A673 (cell line): Measurements from ENCODE around the gene NEDD9. TPM values are rescaled to one million over a fixed set of nuclear protein-coding genes. Genes with fewer than 3 reads are reported as not detected.

ENCODE experiments used
- BruUV-seq: library from RNA; stranded (reverse); fragments of 400-500 nt; replicated peaks from 2 replicates; lab custom pipeline; 2021; lab: Mats Ljungman, UMichigan
- CTCF ChIA-PET: fragments of 300-600 bp; sonication (Branson Sonifier 250); formaldehyde crosslinking; loops from one replicate; lab custom pipeline; 2022; ENCODE audit warnings: antibody characterized with exemption; lab: Charles Lee
- POLR2A ChIA-PET: fragments of 300-600 bp; sonication (Branson Sonifier 250); formaldehyde crosslinking; loops from one replicate; lab custom pipeline; 2022; ENCODE audit warnings: antibody characterized with exemption; ENCODE audit not compliant: low non-redundant PET; lab: Charles Lee
- DNase-seq: peaks from one replicate; pipeline ENCODE4 v3.0.0-alpha.2; 2015; ENCODE audit warnings: low spot score
- H3K27ac ChIP-seq: fragments of 200-600 bp; sonication (generic); 2 replicates; pipeline ENCODE4 v1.5.1; 2016; ENCODE audit warnings: mixed run types, low read depth, mild to moderate bottlenecking, mixed read lengths, antibody characterized with exemption, low read length; ENCODE audit not compliant: poor library complexity, severe bottlenecking
- H3K27me3 ChIP-seq: fragments of 200-600 bp; sonication (generic); replicated peaks from 2 replicates; pipeline ENCODE4 v1.6.1; 2017; ENCODE audit warnings: mixed run types, low read depth, mild to moderate bottlenecking, mixed read lengths, antibody characterized with exemption, low read length; ENCODE audit not compliant: insufficient read depth, poor library complexity
- H3K36me3 ChIP-seq: fragments of 200-600 bp; sonication (generic); 2 replicates; pipeline ENCODE4 v1.6.1; 2016; ENCODE audit warnings: mixed run types, mild to moderate bottlenecking, mixed read lengths, antibody characterized with exemption, low read length; ENCODE audit not compliant: insufficient read depth, poor library complexity, severe bottlenecking
- H3K4me1 ChIP-seq: fragments of 200-600 bp; sonication (generic); 2 replicates; pipeline ENCODE4 v1.6.1; 2017; ENCODE audit warnings: mixed run types, mild to moderate bottlenecking, mixed read lengths, antibody characterized with exemption, low read length; ENCODE audit not compliant: insufficient read depth, poor library complexity, severe bottlenecking
- H3K4me3 ChIP-seq: fragments of 200-600 bp; sonication (generic); 2 replicates; pipeline ENCODE4 v1.5.1; 2016; ENCODE audit warnings: low read depth, mixed run types, mild to moderate bottlenecking, mixed read lengths, low read length; ENCODE audit not compliant: poor library complexity, severe bottlenecking
- H3K9me3 ChIP-seq: fragments of 200-600 bp; sonication (generic); 2 replicates; pipeline ENCODE4 v1.6.1; 2016; ENCODE audit warnings: mixed run types, low read depth, mild to moderate bottlenecking, mixed read lengths, antibody characterized with exemption, low read length; ENCODE audit not compliant: poor library complexity, severe bottlenecking
- EZH2 ChIP-seq: fragments of 200-600 bp; sonication (generic); IDR thresholded peaks from 2 replicates; pipeline ENCODE4 v1.6.1; 2017; ENCODE audit warnings: borderline replicate concordance, low read depth, mild to moderate bottlenecking, mixed read lengths, antibody characterized with exemption, low read length; ENCODE audit not compliant: poor library complexity, severe bottlenecking
- intact Hi-C: fragments of 100-400 bp; cut with micrococcal nuclease; formaldehyde crosslinking; loops from one replicate; pipeline ENCODE4 v1.10.0; 2022; ENCODE audit not compliant: unreplicated experiment
- total RNA-seq: library from RNA; stranded (reverse); gene quantifications from 2 replicates; pipeline ENCODE4 v1.2.3, GENCODE V29; 2021
- TF ChIP-seq, protein P1 (sequence below): fragments of 300-800, 200-600 bp; sonication (generic); conservative IDR thresholded peaks from 2 replicates; pipeline ENCODE4 v1.5.1; 2017; ENCODE audit warnings: low read depth, mild to moderate bottlenecking, antibody characterized with exemption, low read length, moderate library complexity, mixed read lengths

The NEDD9 gene
- total RNA-seq, 1 experiment from 2014 or later = 6.6 TPM

DNA sequence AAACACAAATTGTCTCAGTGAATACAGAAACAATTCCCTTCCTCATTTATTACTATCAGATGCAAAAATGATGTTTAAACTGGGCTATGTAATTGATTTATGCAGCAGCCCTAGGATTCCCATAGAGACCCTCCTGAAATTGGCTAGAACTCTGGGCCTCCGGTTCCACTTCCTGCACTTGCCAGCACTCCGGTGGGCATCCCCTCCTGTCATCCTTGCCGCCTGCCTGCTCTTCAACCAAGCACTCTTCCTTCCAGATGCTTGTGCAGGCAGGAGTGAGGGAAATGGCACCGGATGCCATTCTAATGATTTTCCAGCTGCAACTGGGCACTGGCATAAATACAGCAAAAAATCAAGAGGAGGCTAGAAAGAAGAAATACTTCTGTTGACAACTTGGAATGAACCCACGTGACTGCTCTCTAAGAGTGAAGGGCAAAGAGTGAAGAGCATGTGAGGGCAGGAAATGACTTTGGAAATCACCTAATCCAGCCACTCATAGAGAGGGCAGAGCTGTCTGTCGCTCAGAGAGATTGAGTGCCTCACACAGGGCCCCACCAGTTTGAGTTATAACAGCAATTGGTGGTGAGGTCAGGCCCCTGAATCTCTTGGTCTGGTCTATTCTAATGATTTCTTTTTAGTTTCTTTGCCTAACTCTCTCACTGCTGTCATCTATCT is 3.7 kb upstream of the NEDD9 start:
- no peaks in the 10 kb centered on the region for H3K36me3 ChIP-seq
- H3K27ac ChIP-seq = no peak overlapping the region
- H3K9me3 ChIP-seq = no peaks in the 10 kb centered on the region
- peaks cover 14% of the 10 kb centered on the region for H3K4me1 ChIP-seq
- TF ChIP-seq, protein P1, sequence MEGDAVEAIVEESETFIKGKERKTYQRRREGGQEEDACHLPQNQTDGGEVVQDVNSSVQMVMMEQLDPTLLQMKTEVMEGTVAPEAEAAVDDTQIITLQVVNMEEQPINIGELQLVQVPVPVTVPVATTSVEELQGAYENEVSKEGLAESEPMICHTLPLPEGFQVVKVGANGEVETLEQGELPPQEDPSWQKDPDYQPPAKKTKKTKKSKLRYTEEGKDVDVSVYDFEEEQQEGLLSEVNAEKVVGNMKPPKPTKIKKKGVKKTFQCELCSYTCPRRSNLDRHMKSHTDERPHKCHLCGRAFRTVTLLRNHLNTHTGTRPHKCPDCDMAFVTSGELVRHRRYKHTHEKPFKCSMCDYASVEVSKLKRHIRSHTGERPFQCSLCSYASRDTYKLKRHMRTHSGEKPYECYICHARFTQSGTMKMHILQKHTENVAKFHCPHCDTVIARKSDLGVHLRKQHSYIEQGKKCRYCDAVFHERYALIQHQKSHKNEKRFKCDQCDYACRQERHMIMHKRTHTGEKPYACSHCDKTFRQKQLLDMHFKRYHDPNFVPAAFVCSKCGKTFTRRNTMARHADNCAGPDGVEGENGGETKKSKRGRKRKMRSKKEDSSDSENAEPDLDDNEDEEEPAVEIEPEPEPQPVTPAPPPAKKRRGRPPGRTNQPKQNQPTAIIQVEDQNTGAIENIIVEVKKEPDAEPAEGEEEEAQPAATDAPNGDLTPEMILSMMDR = no peak
- no TSS peak for BruUV-seq
- intact Hi-C loops = no loop called here
- no peak overlapping the region for H3K4me3 ChIP-seq
- ChIA-PET POLR2A (no interaction called here), CTCF (interaction anchor here (0.6 kb wide), 1 partner anchor 63 kb away, joined by 7 read pairs; no protein-coding TSS in a partner anchor)
- DNase-seq = no peak
- no peaks in the 10 kb centered on the region for H3K27me3 ChIP-seq

DNA sequence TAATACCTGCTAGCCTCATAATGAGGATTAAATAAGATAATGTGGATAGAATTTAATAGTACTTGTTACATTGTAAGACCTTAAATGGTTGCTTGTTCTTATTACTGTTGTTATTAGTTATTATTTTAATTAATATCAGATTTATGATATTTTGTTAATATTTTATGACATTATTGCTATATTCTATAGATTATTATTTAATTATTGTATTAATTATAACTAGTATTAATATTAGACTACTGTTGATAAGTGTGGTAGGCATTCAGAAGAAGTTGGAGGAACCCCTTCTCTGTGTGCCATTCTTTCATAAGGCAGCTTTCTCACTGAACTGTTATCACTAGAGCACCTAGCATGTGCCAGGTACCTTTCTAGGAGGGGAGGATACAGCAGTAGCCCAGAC is 2.6 kb upstream of the NEDD9 start:
- CTCF ChIA-PET = no interaction called here
- Histone ChIP-seq H3K27me3 (no peaks in the 10 kb centered on the region), H3K27ac (no peak overlapping the region), H3K9me3 (no peaks in the 10 kb centered on the region), H3K36me3 (no peaks in the 10 kb centered on the region), H3K4me3 (no peak overlapping the region), H3K4me1 (peaks cover 23% of the 10 kb centered on the region)
- TF ChIP-seq, protein P1 = no peak
- no peak for TF ChIP-seq EZH2
- POLR2A ChIA-PET = no interaction called here
- no peak for DNase-seq
- intact Hi-C loops = no loop called here
- no TSS peak for BruUV-seq

DNA sequence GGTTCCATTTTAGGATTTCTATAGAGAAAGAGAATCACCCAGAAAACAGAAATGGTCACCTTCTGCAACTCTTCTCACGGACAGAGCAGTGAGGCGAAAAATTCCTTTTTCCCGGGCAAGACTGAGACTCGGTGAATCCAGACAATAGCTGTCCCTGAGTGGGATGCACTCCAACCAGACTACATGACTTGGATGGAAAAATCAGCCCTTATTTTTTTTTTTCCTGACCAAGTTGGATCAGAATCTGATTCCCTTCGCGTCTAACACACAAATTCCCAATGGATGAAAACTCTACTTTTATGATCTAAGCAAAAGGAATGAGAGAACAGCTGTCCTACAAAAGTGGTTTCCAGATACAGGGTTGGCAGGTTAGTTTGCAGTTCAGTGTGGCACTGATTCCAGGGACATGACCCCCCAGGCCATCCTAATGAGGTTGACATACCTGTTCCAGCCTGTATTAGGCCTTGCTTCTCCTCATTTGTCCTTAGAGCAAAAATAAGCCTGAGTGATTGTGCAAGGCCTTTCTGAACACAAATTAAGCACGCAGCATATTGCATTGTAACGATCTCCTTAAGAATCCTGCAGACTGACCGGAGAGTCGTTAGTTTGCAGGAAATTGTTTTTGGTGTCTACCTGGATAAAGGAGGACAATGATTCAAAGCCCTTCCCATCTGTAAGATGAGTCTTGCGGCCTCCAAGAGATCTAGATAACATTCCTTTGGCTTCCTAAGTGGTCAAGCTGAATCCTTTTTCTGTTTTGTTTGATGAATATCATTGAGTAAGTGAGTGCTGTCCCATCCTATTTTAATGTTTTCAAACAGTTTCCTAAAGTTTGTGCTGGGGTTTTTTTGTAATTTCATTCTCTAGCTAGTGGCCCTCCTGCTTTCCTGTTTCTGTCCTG is 1.5 kb upstream of the NEDD9 start:
- Histone ChIP-seq H3K9me3 (no peaks in the 10 kb centered on the region), H3K4me1 (peaks cover 23% of the 10 kb centered on the region), H3K4me3 (no peak overlapping the region), H3K36me3 (no peaks in the 10 kb centered on the region), H3K27me3 (no peaks in the 10 kb centered on the region), H3K27ac (no peak overlapping the region)
- TF ChIP-seq EZH2 = no peak
- TF ChIP-seq, protein P1 = no peak
- ChIA-PET CTCF (interaction anchor here (0.7 kb wide), 1 partner anchor 33 kb away, joined by 3 read pairs; no protein-coding TSS in a partner anchor), POLR2A (interaction anchor here (1.2 kb wide), 1 partner anchor 27 kb away, joined by 4 read pairs; no protein-coding TSS in a partner anchor)
- no peak for DNase-seq
- no TSS peak for BruUV-seq
- intact Hi-C loops = loop anchor here (2.0 kb wide), 1 partner anchor 61 kb away; no protein-coding TSS in a partner anchor
